ENCODE results near the gene SNAI1. TPM values are rescaled to one million over a fixed set of nuclear protein-coding genes. Genes with fewer than 3 reads are reported as not detected.

The SNAI1 gene
- polyA plus RNA-seq, 1 experiment, result 2.3 TPM

DNA sequence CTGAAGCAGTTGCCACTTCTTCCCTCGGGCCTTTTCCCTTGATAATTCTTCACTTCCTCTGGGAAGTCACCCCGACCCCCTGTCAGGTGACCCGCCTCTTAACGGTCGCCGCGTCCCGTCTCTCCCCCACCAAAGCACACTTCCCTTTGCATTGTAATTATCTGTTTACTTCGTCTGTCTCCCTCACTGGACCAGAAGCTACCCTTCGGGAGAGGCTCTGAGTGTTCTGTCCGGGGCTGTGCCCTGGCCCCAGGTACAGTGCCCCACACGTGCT lies 771 bp upstream of the SNAI1 start:
- ChIA-PET POLR2A (interaction anchor here (1.3 to 4.9 kb wide), 2 partner anchors 89 to 94 kb away, joined by 4 to 38 read pairs; no protein-coding TSS in a partner anchor), CTCF (interaction anchor here (1.1 to 13.9 kb wide), 2 partner anchors 90 to 104 kb away, joined by 3 to 419 read pairs; no protein-coding TSS in a partner anchor)
- Histone ChIP-seq H3K27ac (ENCODE audit: low read depth, low read length) (no peak overlapping the region), H3K4me3 (ENCODE audit: low read depth, low read length) (peak overlapping the region; percentile 48), H3K9me3 (ENCODE audit: control insufficient read depth, insufficient read depth, low read length) (no peaks in the 10 kb centered on the region; the same call in 1 of the 2 replicates), H3K27me3 (ENCODE audit: control insufficient read depth, insufficient read depth, low read length) (peaks cover 6% of the 10 kb centered on the region)
- DNase-seq (ENCODE audit: low read depth, low spot score), result no peak
- TF ChIP-seq, protein P1, sequence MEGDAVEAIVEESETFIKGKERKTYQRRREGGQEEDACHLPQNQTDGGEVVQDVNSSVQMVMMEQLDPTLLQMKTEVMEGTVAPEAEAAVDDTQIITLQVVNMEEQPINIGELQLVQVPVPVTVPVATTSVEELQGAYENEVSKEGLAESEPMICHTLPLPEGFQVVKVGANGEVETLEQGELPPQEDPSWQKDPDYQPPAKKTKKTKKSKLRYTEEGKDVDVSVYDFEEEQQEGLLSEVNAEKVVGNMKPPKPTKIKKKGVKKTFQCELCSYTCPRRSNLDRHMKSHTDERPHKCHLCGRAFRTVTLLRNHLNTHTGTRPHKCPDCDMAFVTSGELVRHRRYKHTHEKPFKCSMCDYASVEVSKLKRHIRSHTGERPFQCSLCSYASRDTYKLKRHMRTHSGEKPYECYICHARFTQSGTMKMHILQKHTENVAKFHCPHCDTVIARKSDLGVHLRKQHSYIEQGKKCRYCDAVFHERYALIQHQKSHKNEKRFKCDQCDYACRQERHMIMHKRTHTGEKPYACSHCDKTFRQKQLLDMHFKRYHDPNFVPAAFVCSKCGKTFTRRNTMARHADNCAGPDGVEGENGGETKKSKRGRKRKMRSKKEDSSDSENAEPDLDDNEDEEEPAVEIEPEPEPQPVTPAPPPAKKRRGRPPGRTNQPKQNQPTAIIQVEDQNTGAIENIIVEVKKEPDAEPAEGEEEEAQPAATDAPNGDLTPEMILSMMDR (IDR thresholded peaks at IDR 0.05; ENCODE audit: low read depth, low read length), result no peak

DNA sequence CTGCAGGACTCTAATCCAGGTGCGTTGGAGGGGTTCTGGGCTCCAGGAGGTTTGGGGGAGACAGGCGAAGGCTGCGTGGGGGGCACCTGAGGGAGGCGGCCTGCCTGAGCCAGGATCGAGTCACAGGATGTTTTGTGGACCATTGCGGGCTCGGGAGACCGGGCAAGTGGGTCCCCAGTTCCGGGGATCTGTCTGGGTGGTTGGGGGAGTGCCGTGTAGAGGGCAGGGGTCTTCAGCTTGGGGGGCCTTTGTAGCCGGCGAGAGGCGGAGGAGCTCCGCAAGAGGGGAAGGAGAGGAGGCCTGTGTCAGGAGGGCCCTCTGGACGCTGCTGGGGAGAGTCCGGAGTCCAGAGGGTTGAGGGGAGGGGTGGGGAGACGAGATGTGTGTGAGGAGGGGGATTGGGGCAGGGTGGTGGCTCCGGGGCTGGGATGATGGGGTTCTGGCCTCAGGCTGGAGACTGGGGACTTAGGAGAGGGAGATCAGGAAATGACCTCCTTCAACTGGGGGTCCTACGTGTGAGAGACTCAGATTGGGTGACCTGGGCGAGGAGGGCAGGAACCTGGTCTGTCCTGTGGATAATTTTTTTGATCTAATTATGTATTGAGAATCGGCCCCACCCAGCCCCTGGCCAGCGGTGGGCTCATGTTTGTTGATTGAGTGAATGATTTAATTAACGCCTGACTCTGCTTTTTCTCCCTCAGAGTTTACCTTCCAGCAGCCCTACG lies 505 bp downstream of the SNAI1 start:
- peak overlapping the region; percentile 39 for H3K27ac ChIP-seq (ENCODE audit: low read depth, low read length)
- CTCF ChIA-PET, result interaction anchor here (0.6 to 13.9 kb wide), 3 partner anchors 64 to 195 kb away, joined by 3 to 419 read pairs (median 4); no protein-coding TSS in a partner anchor
- POLR2A ChIA-PET, result interaction anchor here (0.5 to 4.9 kb wide), 14 partner anchors 9 to 133 kb away, joined by 3 to 38 read pairs (median 4); partner anchors contain the start of gene SPATA2
- H3K9me3 ChIP-seq (ENCODE audit: control insufficient read depth, insufficient read depth, low read length), result no peaks in the 10 kb centered on the region; the same call in 1 of the 2 replicates
- no peak for DNase-seq (ENCODE audit: low read depth, low spot score)
- peaks cover 6% of the 10 kb centered on the region for H3K27me3 ChIP-seq (ENCODE audit: control insufficient read depth, insufficient read depth, low read length)
- peak overlapping the region; percentile 93 for H3K4me3 ChIP-seq (ENCODE audit: low read depth, low read length)
- TF ChIP-seq, protein P1 (IDR thresholded peaks at IDR 0.05; ENCODE audit: low read depth, low read length), result no peak

DNA sequence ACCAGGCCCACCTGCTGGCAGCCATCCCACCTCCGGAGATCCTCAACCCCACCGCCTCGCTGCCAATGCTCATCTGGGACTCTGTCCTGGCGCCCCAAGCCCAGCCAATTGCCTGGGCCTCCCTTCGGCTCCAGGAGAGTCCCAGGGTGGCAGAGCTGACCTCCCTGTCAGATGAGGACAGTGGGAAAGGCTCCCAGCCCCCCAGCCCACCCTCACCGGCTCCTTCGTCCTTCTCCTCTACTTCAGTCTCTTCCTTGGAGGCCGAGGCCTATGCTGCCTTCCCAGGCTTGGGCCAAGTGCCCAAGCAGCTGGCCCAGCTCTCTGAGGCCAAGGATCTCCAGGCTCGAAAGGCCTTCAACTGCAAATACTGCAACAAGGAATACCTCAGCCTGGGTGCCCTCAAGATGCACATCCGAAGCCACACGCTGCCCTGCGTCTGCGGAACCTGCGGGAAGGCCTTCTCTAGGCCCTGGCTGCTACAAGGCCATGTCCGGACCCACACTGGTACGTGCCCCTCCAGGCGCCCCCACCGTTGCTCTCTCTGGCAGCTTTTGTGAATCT lies 1.1 kb downstream of the SNAI1 start:
- H3K9me3 ChIP-seq (ENCODE audit: control insufficient read depth, insufficient read depth, low read length), result no peaks in the 10 kb centered on the region; the same call in 1 of the 2 replicates
- peaks cover 6% of the 10 kb centered on the region for H3K27me3 ChIP-seq (ENCODE audit: control insufficient read depth, insufficient read depth, low read length)
- ChIA-PET CTCF (interaction anchor here (1.2 to 13.9 kb wide), 2 partner anchors 88 to 195 kb away, joined by 4 to 419 read pairs; no protein-coding TSS in a partner anchor), POLR2A (interaction anchor here (0.5 to 4.9 kb wide), 15 partner anchors 16 to 120 kb away, joined by 3 to 38 read pairs (median 3); partner anchors contain the start of gene SPATA2)
- TF ChIP-seq, protein P1 (IDR thresholded peaks at IDR 0.05; ENCODE audit: low read depth, low read length), result no peak
- no peak for DNase-seq (ENCODE audit: low read depth, low spot score)
- peak overlapping the region; percentile 93 for H3K4me3 ChIP-seq (ENCODE audit: low read depth, low read length)
- peak overlapping the region; percentile 39 for H3K27ac ChIP-seq (ENCODE audit: low read depth, low read length)

DNA sequence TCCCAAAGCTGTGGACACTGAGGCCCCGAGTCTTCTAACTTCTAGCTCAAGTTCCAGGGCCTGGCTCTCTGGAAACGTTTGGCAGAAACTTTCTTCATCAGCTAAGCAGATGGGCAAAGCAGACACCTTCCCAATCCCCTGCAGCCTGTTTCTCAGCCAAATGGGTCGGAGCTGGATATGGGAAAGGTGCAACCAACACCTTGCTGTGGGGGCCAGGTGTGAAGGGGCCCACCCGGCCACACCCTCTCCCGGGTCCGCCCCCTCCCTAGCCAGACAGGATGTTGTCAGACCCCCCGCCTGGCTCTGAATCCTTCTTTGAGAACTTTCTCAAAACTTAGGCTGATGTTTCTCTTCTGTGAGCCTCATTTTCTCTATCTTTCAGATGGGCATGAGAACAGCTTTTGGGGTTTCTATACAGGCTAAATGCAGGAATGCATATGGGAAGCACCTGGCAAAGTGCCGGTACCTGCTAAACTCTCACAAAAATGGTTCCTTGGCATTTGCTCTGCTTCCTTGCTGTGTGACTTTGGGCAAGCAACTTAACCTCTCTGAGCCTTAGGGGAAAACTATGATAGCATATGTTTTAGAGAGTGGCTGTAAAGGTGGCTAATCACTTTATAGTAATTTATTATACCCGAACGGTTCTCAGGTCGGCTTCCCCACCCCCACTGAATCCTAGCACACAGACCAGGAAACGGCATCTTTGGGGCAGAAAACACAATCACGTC lies 1.8 kb downstream of the SNAI1 start:
- Histone ChIP-seq H3K9me3 (ENCODE audit: control insufficient read depth, insufficient read depth, low read length) (no peaks in the 10 kb centered on the region; the same call in 1 of the 2 replicates), H3K27ac (ENCODE audit: low read depth, low read length) (peak overlapping the region; percentile 39), H3K27me3 (ENCODE audit: control insufficient read depth, insufficient read depth, low read length) (peaks cover 6% of the 10 kb centered on the region), H3K4me3 (ENCODE audit: low read depth, low read length) (peak overlapping the region; percentile 93)
- ChIA-PET POLR2A (interaction anchor here (0.5 to 4.9 kb wide), 10 partner anchors 17 to 397 kb away, joined by 3 to 38 read pairs (median 4); no protein-coding TSS in a partner anchor), CTCF (interaction anchor here (1.2 to 13.9 kb wide), 2 partner anchors 88 to 194 kb away, joined by 4 to 419 read pairs; no protein-coding TSS in a partner anchor)
- TF ChIP-seq, protein P1 (IDR thresholded peaks at IDR 0.05; ENCODE audit: low read depth, low read length), result no peak
- DNase-seq (ENCODE audit: low read depth, low spot score), result no peak

Measured in AG04450 (cell line).